ENCODE data around the gene SLC35B1.
"Not testable (repeated sequence)": the region's sequence is repeated elsewhere in the genome, so short reads cannot be mapped to it uniquely, and the experiment has no call there.

SLC35B1 gene

DNA sequence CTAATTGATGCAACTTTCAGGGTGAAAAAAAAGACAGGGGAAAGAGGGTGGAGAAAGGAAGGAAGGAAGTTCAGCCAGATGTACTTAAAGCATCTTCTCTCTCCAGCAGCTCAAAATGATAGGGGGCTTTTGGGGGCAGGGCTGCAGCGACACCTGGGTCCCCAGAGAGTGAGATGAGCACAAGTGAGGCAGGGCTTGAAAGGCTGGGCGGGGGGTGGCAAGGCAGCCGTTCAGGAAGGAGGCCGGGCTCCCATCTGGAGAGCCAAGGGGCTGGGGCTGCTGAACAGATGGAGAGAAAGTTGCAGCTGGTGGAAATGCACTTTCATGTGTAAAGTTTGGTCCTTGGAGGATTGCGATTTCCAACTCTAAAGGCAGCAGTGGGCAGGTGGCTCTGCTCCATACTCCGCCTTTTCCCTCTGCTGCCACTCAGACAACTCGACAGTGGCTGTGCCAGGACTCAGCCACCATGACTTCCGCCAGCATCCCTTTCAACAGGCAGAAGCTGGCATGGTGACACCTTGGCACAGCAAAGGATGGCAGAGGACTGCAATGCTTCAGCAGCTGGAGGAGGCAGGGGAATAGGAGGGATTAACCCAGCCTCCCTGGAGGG, 7.7 kb downstream of the SLC35B1 start:
- DNase-seq (ENCODE audit: low read depth) = no peak

DNA sequence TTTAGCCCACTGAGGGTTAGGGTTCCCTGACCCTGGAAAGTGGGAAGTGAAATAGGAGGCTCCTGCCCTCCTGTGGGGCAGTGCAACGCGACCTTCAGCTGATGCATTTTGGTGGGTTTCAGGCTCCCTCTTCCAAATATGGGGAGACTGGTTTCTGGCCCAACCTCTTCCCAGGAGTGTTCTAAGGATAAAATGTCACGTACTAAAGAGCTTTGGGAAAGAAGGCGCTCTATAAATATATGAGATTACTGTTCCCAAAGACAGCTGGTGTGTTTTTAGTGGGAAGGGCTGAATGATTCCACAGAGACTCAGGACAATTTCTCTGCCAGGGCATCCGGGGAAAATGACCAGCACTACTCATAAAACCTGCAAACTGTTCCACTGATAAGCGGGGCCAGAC, 9.8 kb downstream of the SLC35B1 start:
- DNase-seq (ENCODE audit: low read depth) = no peak

DNA sequence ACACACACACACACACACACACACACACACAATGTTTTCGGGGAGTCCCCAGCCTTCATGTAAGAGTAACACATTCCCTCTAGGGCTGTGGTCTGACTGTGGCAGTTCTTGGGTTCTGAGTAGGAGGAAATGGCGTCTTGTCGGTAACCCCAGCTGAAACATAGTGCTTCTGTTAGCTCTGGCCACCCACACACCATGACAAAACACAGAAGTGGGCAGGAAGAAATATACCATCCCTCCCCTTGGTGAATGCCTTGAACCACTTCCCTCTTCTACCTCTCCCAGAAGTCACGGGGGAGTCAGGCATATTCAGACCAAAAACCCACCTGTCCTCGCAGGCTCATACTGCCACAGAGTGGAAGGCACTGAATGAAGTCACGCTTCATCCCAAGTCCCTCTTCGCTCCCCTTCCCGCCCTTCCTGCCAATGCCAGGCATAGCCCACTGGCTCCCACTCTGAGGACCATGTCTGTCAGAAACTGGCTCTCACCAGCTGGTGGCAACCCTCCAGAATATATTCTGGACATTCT, 11.5 kb downstream of the SLC35B1 start:
- DNase-seq (ENCODE audit: low read depth) = no peak

DNA sequence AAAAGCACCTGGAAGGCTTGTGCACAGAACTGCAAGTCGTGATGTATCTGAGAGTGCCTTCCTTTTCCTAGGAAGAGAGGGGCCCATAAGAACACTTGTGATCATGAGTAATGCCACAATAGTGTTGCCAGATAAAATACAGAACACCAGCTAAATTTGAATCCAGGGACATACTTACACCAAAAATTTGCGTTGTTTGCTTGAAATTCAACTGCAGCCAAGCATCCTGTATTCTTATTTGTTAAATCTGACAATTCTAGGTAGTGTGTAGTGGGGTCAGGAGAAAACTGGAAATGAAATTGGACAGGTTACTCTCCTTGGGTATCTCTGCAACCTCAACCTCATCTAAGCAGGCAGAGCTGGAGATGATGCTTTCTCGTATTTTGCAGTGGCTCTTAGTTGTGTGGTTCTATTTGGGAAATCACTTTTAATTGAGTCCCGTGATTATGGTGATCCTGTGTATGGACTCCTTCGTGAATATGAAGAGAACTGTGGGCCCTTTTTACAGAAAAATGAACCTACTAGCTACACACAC, 12.0 kb downstream of the SLC35B1 start:
- no peak for DNase-seq (ENCODE audit: low read depth)

DNA sequence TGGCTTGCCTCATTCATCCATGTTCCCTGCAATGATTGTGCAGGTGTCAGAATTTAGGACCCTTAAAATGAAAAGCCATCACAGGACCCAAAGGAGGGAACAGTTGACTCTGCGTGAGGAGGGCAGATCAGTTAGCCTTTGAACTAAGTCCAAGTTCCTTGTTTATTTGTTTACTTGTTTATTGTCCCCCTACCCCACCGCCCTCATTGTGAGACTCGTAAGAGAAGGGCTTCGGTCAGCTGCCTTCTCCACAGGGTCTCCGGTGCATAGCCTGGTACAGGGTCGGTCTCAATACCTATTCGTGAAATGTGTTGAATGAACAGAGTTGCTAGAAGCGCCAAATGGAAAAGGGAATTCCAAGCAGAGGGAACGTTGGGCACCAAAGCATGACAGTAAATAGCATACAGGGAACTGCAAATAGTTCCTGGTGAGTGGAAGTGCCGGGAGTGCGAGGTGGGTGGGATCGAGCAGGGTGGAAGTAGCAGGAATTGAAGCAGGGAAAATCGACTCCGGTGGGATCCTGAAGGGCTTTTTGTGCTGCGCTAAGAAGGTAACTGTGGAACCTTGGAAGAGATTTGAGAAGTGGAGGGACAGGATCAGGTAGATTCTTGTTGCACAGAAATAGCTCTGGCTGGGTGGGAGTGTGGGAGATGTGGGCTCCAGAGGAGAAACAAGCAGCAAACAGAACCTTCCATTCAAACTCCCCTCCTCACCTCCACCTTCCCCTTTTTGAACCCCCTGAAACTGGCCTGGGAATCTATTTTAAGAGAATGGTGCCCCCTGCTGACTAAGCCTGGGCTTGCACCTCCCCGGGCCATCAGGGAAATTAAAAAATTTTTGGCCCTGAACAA, 12.7 kb downstream of the SLC35B1 start:
- DNase-seq (ENCODE audit: low read depth) = peak; percentile 44

DNA sequence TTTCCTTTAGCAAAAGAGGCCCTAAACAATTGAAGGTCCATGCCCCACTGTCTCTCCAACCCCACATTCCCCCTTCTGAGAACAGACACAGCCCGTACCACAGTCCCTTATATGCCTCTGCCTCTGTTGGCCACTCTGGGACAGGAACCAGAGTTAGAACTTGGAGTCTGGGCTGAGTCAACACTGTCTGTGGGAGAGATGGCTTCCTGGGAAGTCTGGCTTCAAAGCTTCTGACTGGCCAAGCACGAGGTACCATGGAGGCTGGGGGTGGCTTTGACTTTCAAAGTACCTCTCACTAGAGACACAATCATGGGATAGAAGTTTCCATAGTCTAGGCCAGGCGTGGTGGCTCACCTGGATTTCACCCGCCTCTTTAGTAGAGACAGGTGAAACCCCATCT, 15.0 kb downstream of the SLC35B1 start:
- DNase-seq (ENCODE audit: low read depth) = no peak

DNA sequence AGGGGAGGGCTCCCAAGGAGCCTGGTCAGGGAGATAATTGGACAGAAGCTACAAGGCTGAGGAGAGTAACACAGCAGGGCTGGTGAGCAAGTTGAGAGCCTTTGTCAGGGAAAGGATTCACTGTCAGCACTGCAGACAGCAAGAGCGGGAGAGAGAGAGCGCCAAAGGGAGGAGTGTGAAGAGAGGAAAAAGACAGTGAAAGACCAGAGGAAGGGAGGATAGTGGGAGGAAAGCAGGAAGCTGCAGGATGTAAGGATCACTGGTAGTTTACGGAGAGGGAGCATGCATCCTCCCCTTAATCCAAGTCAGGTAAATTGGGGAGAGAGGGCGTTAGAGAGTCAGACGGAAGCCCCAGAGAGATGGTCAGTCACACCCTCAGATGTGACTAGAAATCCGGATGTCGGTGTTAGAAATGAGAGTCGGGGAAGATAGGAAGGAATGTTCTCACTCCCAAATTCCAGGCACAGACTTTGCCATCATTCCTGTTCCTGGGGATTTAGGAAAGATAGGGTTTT, 16.0 kb downstream of the SLC35B1 start:
- DNase-seq (ENCODE audit: low read depth) = no peak

DNA sequence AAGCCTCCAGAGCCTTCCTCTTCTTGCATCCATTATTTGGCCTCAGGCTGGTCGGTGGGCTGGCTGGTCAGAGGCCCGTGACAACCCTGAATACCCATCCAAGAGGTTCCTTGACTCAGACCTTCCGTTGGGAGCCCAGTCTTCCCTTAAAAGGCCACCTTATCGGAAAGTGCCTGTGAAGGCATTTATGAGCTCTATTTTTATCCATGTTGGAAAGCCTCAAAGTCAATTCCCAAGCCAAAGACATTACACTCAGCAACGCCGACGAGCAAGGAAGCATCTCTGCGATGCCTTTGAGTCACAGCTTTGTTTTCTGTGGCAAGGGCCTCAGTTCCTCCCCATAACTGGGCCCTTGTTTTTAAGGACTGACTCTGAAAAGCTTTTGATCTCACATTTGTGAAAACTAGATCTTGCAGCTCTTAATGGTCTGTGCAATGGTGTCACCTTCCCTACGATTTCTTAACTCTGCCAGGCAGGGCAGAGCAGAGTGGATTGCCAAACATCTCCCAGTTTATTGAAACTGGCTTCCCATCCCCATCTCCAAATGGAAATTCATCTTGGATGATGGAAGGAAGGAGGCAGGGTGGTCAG, 16.6 kb downstream of the SLC35B1 start:
- DNase-seq (ENCODE audit: low read depth) = no peak

DNA sequence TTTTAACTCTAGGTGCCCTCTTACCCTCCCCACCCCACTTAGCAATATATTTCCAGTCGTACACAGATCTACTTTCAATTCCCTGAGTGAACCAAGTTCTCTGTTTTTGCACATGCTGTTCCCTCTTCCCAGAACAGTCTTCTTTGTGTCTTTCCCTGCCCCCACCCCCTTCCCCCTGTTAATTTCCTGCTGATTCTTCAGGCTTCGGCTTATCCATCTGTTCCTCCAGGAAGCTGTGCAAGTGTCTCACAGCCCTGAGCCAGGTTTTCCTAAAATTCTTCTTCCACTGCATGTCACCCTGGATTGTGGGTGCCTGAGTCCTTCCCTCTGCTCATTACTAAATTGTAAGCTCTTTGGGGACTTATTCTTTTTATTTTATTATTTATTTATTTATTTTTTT, 17.5 kb downstream of the SLC35B1 start:
- DNase-seq (ENCODE audit: low read depth) = no peak

DNA sequence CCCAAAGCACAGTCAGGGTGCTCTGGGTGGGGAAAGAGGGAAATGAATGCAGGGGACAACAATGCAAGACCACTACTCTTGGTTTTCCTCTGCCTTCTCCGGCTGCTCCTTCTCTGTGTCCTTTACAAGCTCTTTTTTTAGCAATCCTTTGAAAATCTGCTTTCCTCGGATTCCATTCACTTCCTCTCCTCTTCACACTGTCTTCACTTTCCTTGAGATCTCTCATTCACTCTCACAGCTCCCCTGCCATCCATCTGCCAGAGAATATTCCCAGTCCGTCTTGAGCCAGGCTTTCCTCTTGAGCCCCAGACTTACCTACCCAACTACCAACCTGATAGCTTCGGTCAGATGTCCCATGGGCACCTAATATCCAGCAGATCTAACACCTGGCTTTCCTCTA, 18.9 kb downstream of the SLC35B1 start:
- DNase-seq (ENCODE audit: low read depth) = no peak

DNA sequence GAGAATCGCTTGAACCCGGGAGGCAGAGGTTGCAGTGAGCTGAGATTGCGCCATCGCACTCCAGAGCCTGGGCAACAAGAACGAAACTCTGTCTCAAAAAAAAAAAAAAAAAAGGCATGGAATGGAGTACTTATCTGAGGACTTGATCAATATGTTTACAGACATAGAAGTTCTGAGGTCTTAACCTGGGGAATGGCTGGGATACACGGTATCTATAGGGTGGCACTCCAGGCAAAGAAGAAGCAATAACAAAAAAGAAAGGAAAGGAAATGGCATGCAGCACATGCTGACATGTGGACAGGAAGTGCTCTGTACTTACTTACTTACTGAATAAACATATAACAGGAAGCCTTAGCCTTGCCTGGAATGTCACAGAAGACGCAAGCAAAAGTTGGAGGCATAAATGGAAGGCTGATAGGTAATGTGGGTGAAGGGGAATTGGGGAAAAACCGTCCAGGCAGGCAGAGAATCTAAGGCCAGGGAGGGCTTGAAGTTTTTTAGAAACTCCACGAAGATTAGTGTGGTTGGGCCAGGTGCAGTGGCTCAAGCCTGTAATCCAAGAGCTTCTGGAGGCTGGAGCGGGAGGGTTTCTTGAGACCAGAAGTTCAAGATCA, 19.8 kb downstream of the SLC35B1 start:
- no peak for DNase-seq (ENCODE audit: low read depth)

DNA sequence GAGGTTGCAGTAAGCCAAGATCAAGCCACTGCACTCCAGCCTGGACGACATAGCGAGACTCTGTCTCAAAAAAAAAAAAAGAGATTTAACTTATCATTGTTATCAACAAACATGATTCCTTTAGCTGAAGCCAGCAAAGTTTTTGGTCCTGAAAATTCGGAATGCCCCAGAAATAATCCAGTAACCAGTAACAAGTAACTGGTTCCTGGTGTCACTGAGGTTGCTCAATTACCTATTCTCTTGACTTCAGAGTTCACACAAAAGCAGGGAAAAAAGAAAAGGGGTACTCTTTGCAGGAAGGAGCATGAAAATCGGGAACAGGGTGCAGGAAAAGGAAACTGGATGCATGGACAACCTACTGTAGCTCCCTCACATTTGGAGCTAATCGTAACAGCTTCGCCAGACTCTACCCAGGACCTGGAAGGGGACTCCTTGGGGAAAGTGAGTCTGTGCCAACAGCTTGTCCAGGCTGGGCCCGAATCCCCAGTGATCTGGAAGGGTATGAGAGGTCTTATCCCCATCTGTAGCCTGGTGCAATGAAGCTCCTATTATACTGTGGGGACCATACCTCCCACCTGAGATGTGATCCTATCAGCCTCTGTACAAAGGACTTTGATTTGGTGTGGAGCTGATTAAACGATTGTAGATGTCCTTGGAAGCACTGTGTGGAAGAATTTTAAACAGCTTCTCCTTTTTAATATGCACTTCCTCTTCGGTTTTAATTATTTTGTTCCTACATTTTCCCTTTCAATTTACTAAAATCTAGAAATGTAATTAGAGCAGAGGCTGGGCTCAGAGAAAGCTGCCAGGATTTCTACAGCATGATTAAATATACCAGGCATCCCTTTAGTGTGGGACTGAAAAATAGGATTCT, 26.4 kb downstream of the SLC35B1 start:
- no peak for DNase-seq (ENCODE audit: low read depth)

DNA sequence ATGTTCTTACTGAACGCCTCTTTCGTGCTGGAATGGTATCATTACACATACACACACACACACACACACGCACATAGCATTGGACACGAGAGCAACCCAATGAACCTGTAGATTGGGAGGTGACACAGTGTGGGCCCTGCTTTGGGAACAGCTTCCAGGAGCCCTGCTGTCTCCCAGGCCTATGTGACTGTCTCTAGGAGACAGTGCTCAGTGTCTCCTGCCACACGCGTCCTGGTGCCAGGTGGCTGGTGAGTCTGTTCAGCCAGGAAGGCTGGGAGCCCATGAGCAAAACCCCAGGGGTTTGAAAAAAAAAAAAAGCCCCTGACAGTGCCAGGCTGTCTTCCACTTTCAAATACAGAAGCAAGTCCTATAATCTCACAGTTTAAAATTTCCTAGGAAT, 27.4 kb downstream of the SLC35B1 start:
- DNase-seq (ENCODE audit: low read depth) = no peak

DNA sequence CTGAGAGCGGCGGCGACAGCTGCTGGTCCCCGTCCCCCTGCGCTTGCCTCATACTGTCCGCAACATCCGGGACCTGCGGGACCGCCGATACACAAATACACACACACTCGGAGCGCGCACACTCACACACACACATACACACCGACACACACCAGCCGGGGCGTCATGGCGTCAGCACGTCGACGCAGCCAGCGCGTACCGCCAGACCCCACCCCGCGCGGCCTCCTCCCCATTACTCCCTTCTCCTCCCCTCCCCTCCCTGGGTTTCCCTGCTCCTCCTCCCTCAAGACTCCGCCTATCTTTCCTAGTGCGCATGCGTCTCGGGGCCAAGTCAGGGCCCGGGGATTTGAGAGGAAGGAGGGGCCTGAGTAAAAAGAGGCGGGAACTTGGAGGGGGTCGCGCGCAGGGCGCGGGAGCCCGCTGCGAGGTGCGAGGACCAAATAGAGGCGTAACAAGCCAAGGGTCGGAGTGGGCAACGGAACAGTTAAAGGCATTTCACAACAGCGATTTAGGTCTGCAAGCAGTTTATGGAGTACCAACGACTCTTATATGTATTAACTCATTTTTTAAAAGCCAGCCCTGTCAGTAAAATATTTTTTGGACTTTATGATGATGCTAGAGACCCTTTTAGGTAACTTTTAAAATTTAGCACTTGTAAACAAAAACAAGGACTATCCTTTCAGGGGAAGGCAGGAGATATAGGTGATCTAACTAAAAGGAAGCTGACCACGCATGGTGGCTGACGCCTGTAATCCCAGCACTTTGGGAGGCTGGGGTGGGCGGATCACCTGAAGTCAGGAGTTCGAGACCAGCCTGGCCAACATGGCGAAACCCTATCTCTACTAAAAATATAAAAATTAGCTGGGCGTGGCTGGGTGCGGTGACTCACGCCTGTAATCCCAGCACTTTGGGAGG, 29.6 kb downstream of the SLC35B1 start, which contains the start of gene SPOP:
SPOP (minus strand) TSS at position 165 of the 915 bp plus-strand sequence. CDS start 55,287 bp downstream, outside the sequence.
- peak; percentile 98 for DNase-seq (ENCODE audit: low read depth)

DNA sequence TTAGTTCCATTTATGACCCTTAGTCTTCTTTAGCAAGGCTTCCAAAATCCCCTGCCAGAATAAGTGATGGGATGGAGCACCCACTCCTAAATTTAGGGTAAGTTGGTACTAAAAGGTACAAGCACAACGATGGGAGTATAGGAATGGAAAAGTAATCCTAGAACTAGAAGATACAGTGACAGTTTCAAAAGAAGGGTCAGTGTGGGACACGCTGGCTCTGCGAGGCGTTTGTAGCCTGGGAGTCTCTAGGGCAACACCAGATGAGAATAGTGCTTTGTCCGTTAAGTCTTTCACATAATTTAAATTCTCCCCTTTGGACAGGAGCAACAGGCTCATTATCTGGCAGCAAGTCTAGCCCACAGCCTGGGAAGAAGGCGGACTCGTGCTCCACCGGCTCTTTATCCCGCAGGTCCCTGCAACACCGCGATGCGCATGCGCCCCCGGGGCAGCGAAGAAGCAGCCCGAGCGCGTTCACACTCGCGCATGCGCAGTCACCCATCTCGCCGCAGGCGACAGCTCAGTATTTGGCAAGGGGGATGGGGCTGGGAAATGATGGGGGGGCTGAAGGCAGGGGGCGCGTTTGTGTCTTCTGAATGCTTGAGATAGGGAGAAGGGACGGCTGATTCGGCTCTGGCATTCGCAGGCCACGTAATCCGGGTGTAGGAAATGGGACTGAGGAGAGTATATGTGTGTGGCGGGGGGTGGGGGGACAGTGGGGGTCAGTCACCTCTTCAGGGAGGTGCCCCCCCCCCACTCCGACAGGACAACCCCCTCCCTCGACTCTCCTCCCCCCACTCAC, 30.4 kb downstream of the SLC35B1 start:
- peak; percentile 94 for DNase-seq (ENCODE audit: low read depth)

DNA sequence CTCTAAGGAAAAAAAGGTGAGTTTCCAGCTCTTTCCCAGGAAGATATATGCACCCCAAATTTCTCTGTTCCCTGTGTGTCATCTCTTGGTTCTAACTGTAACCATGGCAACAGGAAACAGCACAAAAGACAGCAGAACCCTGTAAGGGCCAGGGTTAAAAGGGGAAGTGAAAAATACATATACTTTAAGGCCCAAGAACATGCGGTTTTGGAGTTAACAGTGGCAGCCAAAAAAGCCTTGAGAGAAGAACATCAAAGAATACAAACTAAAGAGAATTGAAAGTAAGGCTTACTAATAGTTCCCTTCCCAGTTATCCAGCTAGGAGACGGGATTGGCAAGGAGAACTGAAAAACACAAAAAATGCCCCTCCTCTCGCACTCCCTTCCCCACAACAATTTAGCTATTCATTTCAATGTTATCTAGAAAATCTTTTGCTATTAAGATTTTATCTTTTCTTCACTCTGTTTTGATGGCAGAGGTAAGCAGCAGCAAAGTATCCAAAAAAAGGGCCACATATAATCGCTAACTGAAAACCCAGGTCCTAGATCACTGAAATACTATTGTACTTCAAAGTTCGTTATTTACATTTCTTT, 31.4 kb downstream of the SLC35B1 start:
- DNase-seq (ENCODE audit: low read depth) = no peak

DNA sequence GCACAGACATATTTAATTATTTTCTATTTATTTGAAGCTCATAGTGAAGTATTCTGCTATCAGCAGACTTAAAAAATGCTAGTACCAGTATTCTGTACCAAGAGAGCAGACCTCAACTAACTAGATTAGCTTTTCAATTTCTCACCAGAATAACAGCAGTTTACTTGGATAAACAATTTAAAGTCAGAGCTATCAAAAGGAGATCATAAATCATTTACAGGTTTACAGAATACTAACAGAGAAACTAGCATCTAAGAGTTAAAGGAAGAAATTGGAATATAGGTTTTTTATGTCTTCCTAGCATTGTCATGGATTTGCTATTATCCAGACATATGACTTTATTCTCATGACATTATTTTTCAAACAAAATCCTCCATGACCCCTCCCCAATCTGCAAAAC, 33.3 kb downstream of the SLC35B1 start:
- no peak for DNase-seq (ENCODE audit: low read depth)

DNA sequence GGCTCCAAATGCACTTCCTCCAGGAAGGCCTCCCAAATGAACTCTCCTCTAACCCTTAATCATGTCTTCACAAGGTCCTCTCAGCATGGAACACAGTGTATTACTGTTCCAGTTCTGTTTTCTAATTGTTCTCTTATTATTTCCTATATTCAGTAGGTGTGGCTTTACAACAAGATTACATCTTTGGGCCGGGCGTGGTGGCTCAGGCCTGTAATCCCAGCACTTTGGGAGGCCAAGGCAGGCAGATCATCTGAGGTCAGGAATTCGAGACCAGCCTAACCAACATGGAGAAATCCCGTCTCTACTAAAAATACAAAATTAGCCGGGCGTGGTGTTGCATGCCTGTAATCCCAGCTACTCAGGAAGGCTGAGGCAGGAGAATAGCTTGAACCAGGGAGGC, 34.1 kb downstream of the SLC35B1 start:
- DNase-seq (ENCODE audit: low read depth) = not testable (repeated sequence)

DNA sequence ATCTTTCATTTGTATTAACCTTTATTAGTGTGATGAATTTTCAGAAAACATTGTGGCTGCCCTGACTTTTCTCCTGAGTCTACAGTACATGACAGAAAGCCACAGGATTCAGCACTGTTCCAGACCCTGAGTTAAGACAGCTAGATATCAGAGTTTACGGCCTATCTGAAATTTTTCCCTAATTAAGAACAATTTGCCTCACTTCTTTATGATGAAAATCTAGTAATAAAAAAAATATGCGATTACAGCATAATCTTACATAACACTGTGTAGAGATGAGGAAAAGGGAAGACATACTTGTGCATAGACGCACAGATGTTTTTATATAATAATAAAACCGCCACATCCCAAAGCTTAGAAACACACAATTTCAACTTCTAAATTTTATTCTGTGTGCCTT, 37.1 kb downstream of the SLC35B1 start:
- DNase-seq (ENCODE audit: low read depth) = no peak
